CD4-positive, alpha-beta T cell (primary cell): ENCODE results near the gene AURKAIP1. TPM values are rescaled to one million over a fixed set of nuclear protein-coding genes. Genes with fewer than 3 reads are reported as not detected.

ENCODE experiments used
- ATAC-seq: fragments of 200-7000 bp; cut with Tn5 transposase; one replicate; pipeline ENCODE4 v1.10.0; 2022; ENCODE audit warnings: mild to moderate bottlenecking; ENCODE audit not compliant: poor library complexity
- CTCF ChIA-PET: fragments of 350-600 bp; sonication (Branson Sonifier 250); formaldehyde crosslinking; loops from one replicate; lab custom pipeline; 2021; ENCODE audit warnings: antibody characterized with exemption, inconsistent platforms; lab: Charles Lee
- POLR2A ChIA-PET: fragments of 350-600 bp; sonication (Branson Sonifier 250); formaldehyde crosslinking; loops from one replicate; lab custom pipeline; 2021; ENCODE audit warnings: antibody characterized with exemption, inconsistent platforms; lab: Charles Lee
- DNase-seq, 14 experiments: peaks; one replicate each; pipeline ENCODE4 v3.0.0-alpha.2; 2013 to 2020; ENCODE audit warnings: mixed read lengths in 2 of 14
- H3K27ac ChIP-seq, 2 donors: one replicate each; pipeline versions ENCODE4 v1.5.1 to v1.7.0; 2013; ENCODE audit warnings: low read length in 2 of 2, low read depth in 1 of 2, mild to moderate bottlenecking in 1 of 2
- H3K27me3 ChIP-seq, 2 experiments: 1 replicate in 1 of 2; 2 replicates in 1 of 2; pipeline versions ENCODE4 v1.6.1 to v1.7.0; 2013; ENCODE audit warnings: low read length in 2 of 2, control low read depth in 1 of 2, mild to moderate bottlenecking in 1 of 2, moderate library complexity in 1 of 2; ENCODE audit not compliant: insufficient read depth in 2 of 2, control insufficient read depth in 1 of 2
- H3K36me3 ChIP-seq: one replicate; pipeline ENCODE4 v1.6.1; 2013; ENCODE audit warnings: low read length, control low read depth; ENCODE audit not compliant: insufficient read depth
- H3K4me1 ChIP-seq: one replicate; pipeline ENCODE4 v1.6.1; 2013; ENCODE audit warnings: low read length, control low read depth; ENCODE audit not compliant: insufficient read depth
- H3K4me3 ChIP-seq: one replicate; pipeline ENCODE4 v1.5.1; 2013; ENCODE audit warnings: mild to moderate bottlenecking, low read length, moderate library complexity
- H3K9me3 ChIP-seq, 2 experiments: 1 replicate in 1 of 2; 2 replicates in 1 of 2; pipeline versions ENCODE4 v1.6.1 to v1.7.0; 2013; ENCODE audit warnings: low read length in 2 of 2, mild to moderate bottlenecking in 2 of 2, control low read depth in 1 of 2, moderate library complexity in 1 of 2; ENCODE audit not compliant: control insufficient read depth in 1 of 2, insufficient read depth in 1 of 2
- H3K27ac Mint-ChIP-seq: one replicate; pipeline ENCODE4 v1.8.0; 2020; ENCODE audit warnings: mixed read lengths
- H3K27me3 Mint-ChIP-seq: one replicate; pipeline ENCODE4 v1.8.0; 2021; ENCODE audit warnings: mixed read lengths
- H3K36me3 Mint-ChIP-seq: one replicate; pipeline ENCODE4 v1.8.0; 2021; ENCODE audit warnings: low read depth, mixed read lengths
- H3K4me1 Mint-ChIP-seq: one replicate; pipeline ENCODE4 v1.8.0; 2021; ENCODE audit warnings: low read depth, mixed read lengths
- H3K4me3 Mint-ChIP-seq: one replicate; pipeline ENCODE4 v1.8.0; 2020; ENCODE audit warnings: mild to moderate bottlenecking, mixed read lengths
- H3K9me3 Mint-ChIP-seq: one replicate; pipeline ENCODE4 v1.8.0; 2020; ENCODE audit warnings: mixed read lengths
- CTCF ChIP-seq: fragments of 200-600 bp; IDR thresholded peaks from one replicate; pipeline ENCODE4 v1.8.0; 2022; ENCODE audit warnings: antibody characterized with exemption, mild to moderate bottlenecking
- intact Hi-C, 2 experiments: fragments of 100-400 bp; cut with DNase I in 1 of 2; cut with micrococcal nuclease in 1 of 2; formaldehyde crosslinking; loops; one replicate each; pipeline versions ENCODE4 v1.15.1 to v1.9.0; 2023 to 2025; cut with DNase I, micrococcal nuclease
- total RNA-seq, 174 experiments: library from RNA in 2 of 174; stranded (reverse) in 2 of 174; gene quantifications; one replicate each; pipeline ENCODE4 v1.2.3 and lab custom pipeline; 2021 to 2026

AURKAIP1 gene
- total RNA-seq, 2 experiments from 2014 or later: 59.2 to 64.6 TPM

- ATAC-seq: no peak
- ChIA-PET CTCF (no interaction called here), POLR2A (interaction anchor here (1.0 kb wide), 1 partner anchor 37 kb away, joined by 3 read pairs; the partner anchor contains the start of gene AURKAIP1)
- Mint-ChIP-seq H3K9me3 (no peaks in the 10 kb centered on the region), H3K27me3 (no peaks in the 10 kb centered on the region), H3K36me3 (peaks cover 7% of the 10 kb centered on the region), H3K4me3 (no peak overlapping the region), H3K4me1 (no peaks in the 10 kb centered on the region), H3K27ac (no peak overlapping the region)
- Histone ChIP-seq H3K4me1 (no peaks in the 10 kb centered on the region), H3K9me3 (peaks cover 0 to 4% of the 10 kb centered on the region in 2 experiments), H3K27ac (no peak overlapping the region), H3K36me3 (peaks cover 15% of the 10 kb centered on the region), H3K4me3 (no peak overlapping the region), H3K27me3 (no peaks in the 10 kb centered on the region)
- intact Hi-C loops: no loop called here
- TF ChIP-seq CTCF: no peak
- no peak for DNase-seq
Observed at GRCh38 chr1:1338278-1338677, 36.7 kb downstream of the AURKAIP1 start.

DNA sequence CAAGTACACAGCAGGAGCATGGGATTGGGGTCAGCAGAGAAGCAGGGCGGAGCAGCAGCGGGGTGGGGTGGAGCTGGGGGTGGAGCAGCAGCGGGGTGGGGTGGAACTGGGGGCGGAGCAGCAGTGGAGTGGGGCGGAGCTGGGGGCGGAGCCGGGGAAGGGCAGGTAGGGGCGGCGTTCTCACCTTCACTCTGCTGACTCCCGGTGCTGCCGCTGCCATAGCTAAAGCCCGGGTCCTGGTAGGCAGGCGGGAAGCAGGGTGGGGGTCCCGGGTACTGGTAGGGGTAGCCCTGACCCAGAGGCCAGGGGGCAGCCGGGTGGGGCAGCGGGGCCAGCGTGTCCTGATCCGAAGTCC lies 37.2 kb downstream of the AURKAIP1 start:
- Mint-ChIP-seq H3K4me1 (no peaks in the 10 kb centered on the region), H3K27ac (no peak overlapping the region), H3K27me3 (no peaks in the 10 kb centered on the region), H3K4me3 (no peak overlapping the region), H3K9me3 (no peaks in the 10 kb centered on the region), H3K36me3 (peaks cover 7% of the 10 kb centered on the region)
- intact Hi-C loops: no loop called here
- Histone ChIP-seq H3K36me3 (peaks cover 15% of the 10 kb centered on the region), H3K9me3 (peaks cover 0 to 5% of the 10 kb centered on the region in 2 experiments), H3K27ac (no peak overlapping the region), H3K4me1 (no peaks in the 10 kb centered on the region), H3K4me3 (no peak overlapping the region), H3K27me3 (no peaks in the 10 kb centered on the region)
- ChIA-PET POLR2A (interaction anchor here (1.0 kb wide), 1 partner anchor 38 kb away, joined by 3 read pairs; the partner anchor contains the start of gene AURKAIP1), CTCF (no interaction called here)
- ATAC-seq (peak; percentile 82), DNase-seq (peak in 5 of 14 experiments; percentile 7 to 57 (median 24))
- TF ChIP-seq CTCF: no peak

DNA sequence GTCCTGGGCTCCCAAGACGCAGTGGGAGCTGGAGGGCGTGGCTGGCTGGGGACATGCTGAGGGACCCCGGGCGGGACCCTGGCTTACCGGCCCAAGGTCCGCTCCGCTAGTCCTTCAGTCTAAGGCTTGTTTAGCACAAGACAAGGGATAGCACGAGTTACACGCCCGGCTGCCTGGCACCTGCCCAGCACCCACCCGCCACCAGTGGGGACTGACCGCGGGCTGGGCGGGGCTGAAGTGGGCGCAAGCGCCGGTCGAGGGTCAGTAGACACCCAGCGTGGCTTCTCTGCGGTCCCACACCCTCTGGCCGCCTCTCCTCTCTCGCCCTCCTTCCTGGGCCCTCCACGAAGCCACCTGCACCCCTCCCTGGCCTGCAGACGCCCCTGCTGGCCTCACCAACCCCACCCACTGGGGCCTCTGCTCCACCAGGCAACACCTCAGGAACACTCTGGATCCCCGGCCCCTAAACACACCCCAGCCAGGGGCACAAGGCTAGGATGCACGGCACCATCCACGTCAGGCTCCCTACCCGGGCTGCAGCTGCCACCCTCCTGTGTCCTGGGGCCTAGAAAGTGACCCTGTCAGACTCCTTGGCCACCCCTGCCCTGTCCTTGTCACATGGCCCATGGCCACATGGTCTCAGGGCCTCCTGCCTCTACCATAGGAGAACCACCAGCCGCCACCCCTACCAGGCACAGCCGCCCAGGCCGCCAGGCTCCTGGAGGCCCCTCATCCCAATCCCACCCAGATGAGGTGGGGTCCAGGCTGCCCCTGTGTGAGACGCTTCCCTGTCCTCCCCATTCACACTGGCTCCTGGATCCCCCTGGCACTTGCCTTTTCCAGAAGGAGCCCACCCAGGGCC lies 37.8 kb downstream of the AURKAIP1 start:
- intact Hi-C loops: no loop called here
- ATAC-seq: no peak

More for the DNA sequence above, 37.8 kb downstream of the AURKAIP1 start:
- ChIA-PET CTCF (no interaction called here), POLR2A (interaction anchor here (1.0 kb wide), 1 partner anchor 38 kb away, joined by 3 read pairs; the partner anchor contains the start of gene AURKAIP1)
- Histone ChIP-seq H3K27me3 (no peaks in the 10 kb centered on the region), H3K4me1 (no peaks in the 10 kb centered on the region), H3K4me3 (no peak overlapping the region), H3K36me3 (peaks cover 12% of the 10 kb centered on the region), H3K27ac (no peak overlapping the region), H3K9me3 (peaks cover 0 to 5% of the 10 kb centered on the region in 2 experiments)
- Mint-ChIP-seq H3K4me1 (no peaks in the 10 kb centered on the region), H3K27me3 (no peaks in the 10 kb centered on the region), H3K4me3 (no peak overlapping the region), H3K27ac (no peak overlapping the region), H3K36me3 (peaks cover 7% of the 10 kb centered on the region), H3K9me3 (no peaks in the 10 kb centered on the region)
- no peak for TF ChIP-seq CTCF
- no peak for DNase-seq
